GM12878 (cell line): Measurements from ENCODE around the gene MRPL49. TPM values are rescaled to one million over a fixed set of nuclear protein-coding genes. Genes with fewer than 3 reads are reported as not detected.

Experiments
- ATAC-seq: fragments of 200-7000 bp; cut with Tn5 transposase; 3 replicates; pipeline ENCODE4 v1.9.1; 2020; ENCODE audit warnings: mild to moderate bottlenecking, moderate library complexity
- BruUV-seq: library from RNA; stranded (reverse); fragments of 400-500 nt; replicated peaks from 2 replicates; lab custom pipeline; 2021; lab: Mats Ljungman, UMichigan
- CTCF ChIA-PET: fragments of 300-600 bp; sonication (Branson Sonifier 250); formaldehyde crosslinking; extraction: SDS; loops from one replicate; lab custom pipeline; 2021; ENCODE audit warnings: inconsistent platforms; lab: Yijun Ruan, JAX
- POLR2A ChIA-PET: fragments of 350-600 bp; formaldehyde crosslinking; extraction: SDS; loops from one replicate; lab custom pipeline; 2021; ENCODE audit warnings: inconsistent platforms; lab: Charles Lee
- RAD21 ChIA-PET: fragments of 300-600 bp; sonication (Branson Sonifier 250); formaldehyde crosslinking; loops from one replicate; lab custom pipeline; 2023; ENCODE audit warnings: antibody characterized with exemption; ENCODE audit not compliant: unreplicated experiment; lab: Charles Lee
- SMC1A ChIA-PET: fragments of 300-600 bp; sonication (Branson Sonifier 250); formaldehyde crosslinking; loops from one replicate; lab custom pipeline; 2023; ENCODE audit not compliant: unreplicated experiment, uncharacterized antibody; lab: Charles Lee
- DNase-seq: peaks from one replicate; pipeline ENCODE4 v3.0.0-alpha.2; 2011; ENCODE audit warnings: low read depth, low spot score
- FAIRE-seq: peaks from 3 replicates; lab custom pipeline; 2011; peaks lifted over from hg19 to GRCh38; lab: Jason Lieb, UNC
- H2AFZ ChIP-seq: 2 replicates; pipeline ENCODE4 v1.6.0; 2011; ENCODE audit warnings: low read depth, low read length, control low read depth; ENCODE audit not compliant: control insufficient read depth
- H3K27ac ChIP-seq: 2 replicates; pipeline ENCODE4 v1.5.1; 2011; ENCODE audit warnings: control low read depth; ENCODE audit not compliant: control insufficient read depth, insufficient read depth
- H3K27me3 ChIP-seq, 2 experiments: replicated peaks in 1 of 2; 2 replicates each; pipeline versions ENCODE4 v1.6.0 to v1.6.1; 2011; ENCODE audit warnings: low read length in 1 of 2; ENCODE audit not compliant: control insufficient read depth in 2 of 2, insufficient read depth in 2 of 2
- H3K36me3 ChIP-seq, 2 experiments: 2 replicates each; pipeline ENCODE4 v1.5.1; 2011; ENCODE audit warnings: low read length in 1 of 2; ENCODE audit not compliant: control insufficient read depth in 2 of 2, insufficient read depth in 2 of 2
- H3K4me1 ChIP-seq: 2 replicates; pipeline ENCODE4 v1.6.1; 2011; ENCODE audit warnings: mild to moderate bottlenecking, low read length, moderate library complexity, mixed read lengths; ENCODE audit not compliant: control insufficient read depth, insufficient read depth
- H3K4me2 ChIP-seq: 2 replicates; pipeline ENCODE4 v1.6.0; 2011; ENCODE audit warnings: control low read depth; ENCODE audit not compliant: control insufficient read depth, insufficient read depth
- H3K4me3 ChIP-seq: fragments of 200-600 bp; sonication (generic); 2 replicates; pipeline ENCODE4 v1.5.1; 2016
- H3K79me2 ChIP-seq: 2 replicates; pipeline ENCODE4 v1.6.0; 2011; ENCODE audit warnings: low read length; ENCODE audit not compliant: control insufficient read depth, insufficient read depth
- H3K9ac ChIP-seq: 2 replicates; pipeline ENCODE4 v1.8.0; 2011; ENCODE audit warnings: low read length, control low read depth, mixed read lengths; ENCODE audit not compliant: control insufficient read depth, insufficient read depth
- H3K9me3 ChIP-seq: replicated peaks from 3 replicates; pipeline ENCODE4 v1.5.1; 2011; ENCODE audit warnings: mild to moderate bottlenecking, low read length; ENCODE audit not compliant: control insufficient read depth, insufficient read depth
- H4K20me1 ChIP-seq: 2 replicates; pipeline ENCODE4 v1.6.0; 2011; ENCODE audit not compliant: control insufficient read depth, insufficient read depth
- ESRRA ChIP-seq: IDR thresholded peaks from 2 replicates; pipeline ENCODE4 v1.6.1; 2012; ENCODE audit warnings: mild to moderate bottlenecking, low read length, improper control_type of control experiment
- GATAD2B ChIP-seq: fragments of 450-650 bp; conservative IDR thresholded peaks from 2 replicates; pipeline ENCODE4 v1.6.1; 2017; ENCODE audit warnings: low read depth, mild to moderate bottlenecking, moderate library complexity
- POLR2A ChIP-seq: IDR thresholded peaks from 2 replicates; pipeline ENCODE4 v1.6.1; 2011; ENCODE audit warnings: low read depth, mild to moderate bottlenecking, low read length
- ZBTB11 ChIP-seq: fragments of 450-650 bp; formaldehyde crosslinking; IDR thresholded peaks from 2 replicates; pipeline ENCODE4 v1.5.0; 2022; ENCODE audit warnings: mild to moderate bottlenecking, missing genetic modification characterization
- WGBS: methylation state at CpG from one replicate; pipeline ENCODE4 v1.1.6; 2016; ENCODE audit warnings: low lambda C conversion rate; ENCODE audit not compliant: insufficient replicate concordance, insufficient coverage; ENCODE audit errors: missing lambda C conversion rate; 5-methylcytosine and 5-hydroxymethylcytosine counted together
- in situ Hi-C: fragments of 300-500 bp; cut with MboI; formaldehyde crosslinking; loops from 9 replicates; pipeline ENCODE4 v1.14.3; 2018; ENCODE audit warnings: mixed read lengths
- intact Hi-C: fragments of 100-400 bp; cut with micrococcal nuclease; formaldehyde crosslinking; loops from one replicate; pipeline ENCODE4 v1.14.2; 2022; ENCODE audit not compliant: unreplicated experiment
- polyA plus RNA-seq, 11 experiments: library from polyadenylated mRNA; depleted of rRNA in 4 of 11; unstranded in 6 of 11; stranded (reverse) in 5 of 11; fragments of >200 nt; fragmentation: Nextera tagmentation in 4 of 11; fragmentation: Illumina TruSeq in 1 of 11; extraction: Ambion mirVana in 4 of 11; extraction: Trizol in 1 of 11; gene quantifications; 1 replicate in 1 of 11; 2 replicates in 10 of 11; pipeline versions ENCODE4 v1.2.1 to v1.2.3, GENCODE V29; 2011 to 2016; ENCODE audit warnings: inconsistent platforms in 2 of 11, missing spikeins in 2 of 11, low read depth in 1 of 11
- total RNA-seq, 4 experiments: library from RNA; depleted of rRNA in 3 of 4; stranded (reverse); fragments of >200 nt in 3 of 4; fragmentation: Illumina TruSeq in 1 of 4; extraction: Trizol in 1 of 4; gene quantifications; 2 replicates each; pipeline versions ENCODE4 v1.2.1 to v1.2.3, GENCODE V29; 2013 to 2021
- TF ChIP-seq, protein P1 (sequence below): fragments of 450-650 bp; IDR thresholded peaks from 2 replicates; pipeline ENCODE4 v1.6.1; 2018; ENCODE audit warnings: borderline replicate concordance, mild to moderate bottlenecking; ENCODE audit not compliant: partially characterized antibody

Gene MRPL49
- total and polyA plus RNA-seq, 10 of the 15 experiments (the other 5 are each of a cell fraction or from before 2014, with no cell fraction given) = 42.0 to 116 (median 71.7) TPM

- TF ChIP-seq ZBTB11 (no peak), GATAD2B (no peak)
Observed at GRCh38 chr11:65124480-65125196, 2.5 kb downstream of the MRPL49 start (continued).

DNA sequence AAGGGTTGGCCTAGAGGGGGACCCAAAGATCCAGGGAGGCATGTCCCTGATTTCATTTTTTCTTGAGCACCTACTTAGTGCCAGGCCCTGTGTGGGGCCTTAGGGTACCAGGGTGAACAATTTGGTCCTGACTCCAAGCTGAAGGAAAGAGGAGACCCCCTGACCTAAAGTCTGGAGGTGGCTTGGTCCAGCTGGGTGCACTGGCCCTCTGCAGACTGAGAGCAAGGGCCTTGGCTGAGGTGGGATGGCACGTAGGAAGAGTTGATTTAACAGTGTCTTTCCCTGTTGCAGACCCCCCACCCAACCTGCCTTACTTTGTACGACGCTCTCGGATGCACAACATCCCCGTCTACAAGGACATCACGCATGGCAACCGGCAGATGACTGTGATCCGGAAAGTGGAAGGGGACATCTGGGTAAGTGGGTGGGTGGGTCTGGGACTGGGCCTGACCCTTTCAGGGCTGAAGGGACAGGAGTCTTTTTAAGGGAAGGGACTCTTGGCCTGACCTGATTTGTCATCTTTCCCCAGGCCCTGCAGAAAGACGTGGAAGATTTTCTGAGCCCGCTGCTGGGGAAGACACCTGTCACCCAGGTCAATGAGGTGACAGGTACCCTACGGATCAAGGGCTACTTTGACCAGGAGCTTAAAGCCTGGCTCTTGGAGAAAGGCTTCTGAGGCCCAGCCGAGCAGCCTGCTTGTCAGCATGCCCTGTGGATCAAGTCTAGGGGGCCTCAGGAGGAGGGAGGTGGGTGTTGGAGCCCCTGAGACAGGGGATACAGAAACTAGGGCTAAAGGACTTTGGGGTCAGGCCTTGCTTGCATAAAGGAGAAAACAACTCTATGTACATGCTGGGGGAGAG lies 3.3 kb downstream of the MRPL49 start:
- H2AFZ ChIP-seq = no peak overlapping the region
- H3K27me3 ChIP-seq = no peaks in the 10 kb centered on the region
- ChIA-PET CTCF (interaction anchor here (0.6 to 1.9 kb wide), 5 partner anchors 13 to 100 kb away, joined by 3 to 11 read pairs (median 3); partner anchors contain the start of gene TM7SF2), SMC1A (interaction anchor here (1.3 kb wide), 1 partner anchor 55 kb away, joined by 5 read pairs; no protein-coding TSS in a partner anchor), POLR2A (interaction anchor here (0.6 to 2.9 kb wide), 3 partner anchors 8 to 1859 kb away, joined by 3 to 13 read pairs (median 3); partner anchors contain the start of genes SYVN1 and ZNHIT2), RAD21 (interaction anchor here (1.8 kb wide), 1 partner anchor 15 kb away, joined by 4 read pairs; no protein-coding TSS in a partner anchor)
- no peaks in the 10 kb centered on the region for H3K9me3 ChIP-seq
- FAIRE-seq (no peak), DNase-seq (no peak), ATAC-seq (no peak)
- H4K20me1 ChIP-seq = no peaks in the 10 kb centered on the region
- peaks cover 28 to 34% of the 10 kb centered on the region in 2 experiments for H3K36me3 ChIP-seq
- WGBS = 78% methylated on average over 12 of the region's 12 CpGs
- intact Hi-C loops (no loop called here), in situ Hi-C loops (no loop called here)
- BruUV-seq = no TSS peak
- peaks cover 8% of the 10 kb centered on the region for H3K4me1 ChIP-seq
- peaks cover 31% of the 10 kb centered on the region for H3K79me2 ChIP-seq
- no peak overlapping the region for H3K27ac ChIP-seq
- H3K4me2 ChIP-seq = no peak overlapping the region
- no peak overlapping the region for H3K4me3 ChIP-seq
- TF ChIP-seq POLR2A = peak; percentile 44; the same call in 1 of the 2 replicates
- no peak for TF ChIP-seq ESRRA
- TF ChIP-seq, protein P1, sequence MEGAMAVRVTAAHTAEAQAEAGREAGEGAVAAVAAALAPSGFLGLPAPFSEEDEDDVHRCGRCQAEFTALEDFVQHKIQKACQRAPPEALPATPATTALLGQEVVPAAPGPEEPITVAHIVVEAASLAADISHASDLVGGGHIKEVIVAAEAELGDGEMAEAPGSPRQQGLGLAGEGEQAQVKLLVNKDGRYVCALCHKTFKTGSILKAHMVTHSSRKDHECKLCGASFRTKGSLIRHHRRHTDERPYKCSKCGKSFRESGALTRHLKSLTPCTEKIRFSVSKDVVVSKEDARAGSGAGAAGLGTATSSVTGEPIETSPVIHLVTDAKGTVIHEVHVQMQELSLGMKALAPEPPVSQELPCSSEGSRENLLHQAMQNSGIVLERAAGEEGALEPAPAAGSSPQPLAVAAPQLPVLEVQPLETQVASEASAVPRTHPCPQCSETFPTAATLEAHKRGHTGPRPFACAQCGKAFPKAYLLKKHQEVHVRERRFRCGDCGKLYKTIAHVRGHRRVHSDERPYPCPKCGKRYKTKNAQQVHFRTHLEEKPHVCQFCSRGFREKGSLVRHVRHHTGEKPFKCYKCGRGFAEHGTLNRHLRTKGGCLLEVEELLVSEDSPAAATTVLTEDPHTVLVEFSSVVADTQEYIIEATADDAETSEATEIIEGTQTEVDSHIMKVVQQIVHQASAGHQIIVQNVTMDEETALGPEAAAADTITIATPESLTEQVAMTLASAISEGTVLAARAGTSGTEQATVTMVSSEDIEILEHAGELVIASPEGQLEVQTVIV = no peak
- H3K9ac ChIP-seq = no peak overlapping the region
